OCI-LY7 (cell line): Measurements from ENCODE around the gene RAB8B. TPM values are rescaled to one million over a fixed set of nuclear protein-coding genes. Genes with fewer than 3 reads are reported as not detected.

Source experiments
- BruUV-seq: library from RNA; stranded (reverse); fragments of 400-500 nt; replicated peaks from 2 replicates; lab custom pipeline; 2021; lab: Mats Ljungman, UMichigan
- CTCF ChIA-PET: fragments of 300-600 bp; sonication (Branson Sonifier 250); formaldehyde crosslinking; loops from one replicate; lab custom pipeline; 2022; ENCODE audit warnings: antibody characterized with exemption; ENCODE audit not compliant: unreplicated experiment; lab: Charles Lee
- POLR2A ChIA-PET: fragments of 300-600 bp; sonication (Branson Sonifier 250); formaldehyde crosslinking; loops from one replicate; lab custom pipeline; 2022; ENCODE audit warnings: antibody characterized with exemption; lab: Charles Lee
- DNase-seq: peaks from one replicate; pipeline ENCODE4 v3.0.0-alpha.2; 2015; ENCODE audit warnings: low spot score
- H2AFZ ChIP-seq: fragments of 200-600 bp; sonication (generic), shearing (Covaris generic); 2 replicates; pipeline ENCODE4 v1.6.1; 2014; ENCODE audit warnings: mild to moderate bottlenecking, antibody characterized with exemption, low read length, moderate library complexity
- H3K27ac ChIP-seq: fragments of 200-600 bp; sonication (generic); 2 replicates; pipeline ENCODE4 v1.5.1; 2014; ENCODE audit warnings: mixed run types, low read depth, mild to moderate bottlenecking, moderate library complexity, low read length, inconsistent platforms; ENCODE audit not compliant: poor library complexity, severe bottlenecking
- H3K36me3 ChIP-seq: fragments of 200-600 bp; sonication (generic); 2 replicates; pipeline ENCODE4 v1.6.1; 2014; ENCODE audit warnings: mild to moderate bottlenecking, antibody characterized with exemption, low read length, moderate library complexity, mixed read lengths; ENCODE audit not compliant: insufficient read depth
- H3K4me1 ChIP-seq: fragments of 200-600 bp; sonication (generic); 2 replicates; pipeline ENCODE4 v1.5.1; 2014; ENCODE audit warnings: mild to moderate bottlenecking, low read length; ENCODE audit not compliant: insufficient read depth, poor library complexity, severe bottlenecking
- H3K4me2 ChIP-seq: fragments of 200-600 bp; sonication (generic); 2 replicates; pipeline ENCODE4 v1.6.1; 2014; ENCODE audit warnings: mild to moderate bottlenecking, low read length
- H3K4me3 ChIP-seq: fragments of 200-600 bp; sonication (generic); 2 replicates; pipeline ENCODE4 v1.5.1; 2014; ENCODE audit warnings: mild to moderate bottlenecking, low read depth, low read length; ENCODE audit not compliant: poor library complexity, severe bottlenecking
- H3K79me2 ChIP-seq: fragments of 200-600 bp; sonication (generic); 2 replicates; pipeline ENCODE4 v1.6.1; 2016; ENCODE audit warnings: low read depth, mild to moderate bottlenecking, low read length, moderate library complexity, mixed read lengths; ENCODE audit not compliant: insufficient read depth
- H3K9me2 ChIP-seq: fragments of 200-600 bp; sonication (generic); 2 replicates; pipeline ENCODE4 v1.6.1; 2016; ENCODE audit warnings: mild to moderate bottlenecking, low read length, mixed read lengths; ENCODE audit not compliant: insufficient read depth
- H3K9me3 ChIP-seq: fragments of 200-600 bp; sonication (generic); 2 replicates; pipeline ENCODE4 v1.6.1; 2014; ENCODE audit warnings: mild to moderate bottlenecking, mixed run types, low read length, mixed read lengths
- H4K20me1 ChIP-seq: fragments of 200-600 bp; sonication (generic); 2 replicates; pipeline ENCODE4 v1.6.1; 2014; ENCODE audit warnings: mild to moderate bottlenecking, antibody characterized with exemption, low read length, moderate library complexity, mixed read lengths; ENCODE audit not compliant: insufficient read depth
- EZH2phosphoT487 ChIP-seq: fragments of 200-600 bp; sonication (generic); IDR thresholded peaks from 2 replicates; pipeline ENCODE4 v1.6.1; 2018; ENCODE audit warnings: low read depth, borderline replicate concordance, mild to moderate bottlenecking, mixed run types, antibody characterized with exemption, low read length, moderate library complexity, mixed read lengths
- intact Hi-C: fragments of 100-400 bp; cut with micrococcal nuclease; formaldehyde crosslinking; loops from one replicate; pipeline ENCODE4 v1.10.0; 2022; ENCODE audit not compliant: unreplicated experiment
- total RNA-seq, 2 experiments: library from RNA; depleted of rRNA in 1 of 2; stranded (reverse); fragments of >200 nt in 1 of 2; shearing (Covaris generic) in 1 of 2; gene quantifications; 2 replicates each; pipeline ENCODE4 v1.2.3, GENCODE V29; 2014 to 2022
- TF ChIP-seq, protein P1 (sequence below): fragments of 200-600 bp; sonication (generic); conservative IDR thresholded peaks from 2 replicates; pipeline ENCODE4 v1.5.1; 2014; ENCODE audit warnings: mild to moderate bottlenecking, antibody characterized with exemption, low read length, moderate library complexity, mixed read lengths

The RAB8B gene
- total RNA-seq, 2 experiments from 2014 or later, result 4.9 to 18.6 TPM

GRCh38 chr15:63225381-63225780, 36.0 kb downstream of the RAB8B start:
- intact Hi-C loops, result no loop called here
- ChIA-PET POLR2A (interaction anchor here (0.6 kb wide), 1 partner anchor 42 kb away, joined by 3 read pairs; no protein-coding TSS in a partner anchor), CTCF (no interaction called here)
- no peaks in the 10 kb centered on the region for H3K9me3 ChIP-seq
- H4K20me1 ChIP-seq, result no peaks in the 10 kb centered on the region
- no peaks in the 10 kb centered on the region for H3K79me2 ChIP-seq
- DNase-seq, result no peak
- BruUV-seq, result no TSS peak
- peaks cover 6% of the 10 kb centered on the region for H3K36me3 ChIP-seq
- no peak overlapping the region for H2AFZ ChIP-seq
- no peaks in the 10 kb centered on the region for H3K9me2 ChIP-seq
- no peak overlapping the region for H3K27ac ChIP-seq
- no peak overlapping the region for H3K4me2 ChIP-seq
- TF ChIP-seq EZH2phosphoT487, result no peak
- TF ChIP-seq, protein P1, sequence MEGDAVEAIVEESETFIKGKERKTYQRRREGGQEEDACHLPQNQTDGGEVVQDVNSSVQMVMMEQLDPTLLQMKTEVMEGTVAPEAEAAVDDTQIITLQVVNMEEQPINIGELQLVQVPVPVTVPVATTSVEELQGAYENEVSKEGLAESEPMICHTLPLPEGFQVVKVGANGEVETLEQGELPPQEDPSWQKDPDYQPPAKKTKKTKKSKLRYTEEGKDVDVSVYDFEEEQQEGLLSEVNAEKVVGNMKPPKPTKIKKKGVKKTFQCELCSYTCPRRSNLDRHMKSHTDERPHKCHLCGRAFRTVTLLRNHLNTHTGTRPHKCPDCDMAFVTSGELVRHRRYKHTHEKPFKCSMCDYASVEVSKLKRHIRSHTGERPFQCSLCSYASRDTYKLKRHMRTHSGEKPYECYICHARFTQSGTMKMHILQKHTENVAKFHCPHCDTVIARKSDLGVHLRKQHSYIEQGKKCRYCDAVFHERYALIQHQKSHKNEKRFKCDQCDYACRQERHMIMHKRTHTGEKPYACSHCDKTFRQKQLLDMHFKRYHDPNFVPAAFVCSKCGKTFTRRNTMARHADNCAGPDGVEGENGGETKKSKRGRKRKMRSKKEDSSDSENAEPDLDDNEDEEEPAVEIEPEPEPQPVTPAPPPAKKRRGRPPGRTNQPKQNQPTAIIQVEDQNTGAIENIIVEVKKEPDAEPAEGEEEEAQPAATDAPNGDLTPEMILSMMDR, result no peak
- no peak overlapping the region for H3K4me3 ChIP-seq
- no peaks in the 10 kb centered on the region for H3K4me1 ChIP-seq

GRCh38 chr15:63226155-63226883, 36.9 kb downstream of the RAB8B start:
- Histone ChIP-seq H4K20me1 (no peaks in the 10 kb centered on the region), H3K4me2 (no peak overlapping the region), H2AFZ (no peak overlapping the region), H3K4me1 (no peaks in the 10 kb centered on the region), H3K4me3 (no peak overlapping the region), H3K9me3 (no peaks in the 10 kb centered on the region), H3K27ac (no peak overlapping the region), H3K79me2 (no peaks in the 10 kb centered on the region), H3K9me2 (no peaks in the 10 kb centered on the region), H3K36me3 (peaks cover 6% of the 10 kb centered on the region)
- no TSS peak for BruUV-seq
- TF ChIP-seq, protein P1, result no peak
- no peak for TF ChIP-seq EZH2phosphoT487
- ChIA-PET CTCF (interaction anchor here (0.6 kb wide), 1 partner anchor 54 kb away, joined by 3 read pairs; no protein-coding TSS in a partner anchor), POLR2A (no interaction called here)
- DNase-seq, result no peak
- intact Hi-C loops, result no loop called here

- TF ChIP-seq, protein P1, result no peak
- TF ChIP-seq EZH2phosphoT487, result no peak
- no TSS peak for BruUV-seq
- peaks cover 6% of the 10 kb centered on the region; the same call in 1 of the 2 replicates for H3K36me3 ChIP-seq
- H3K9me2 ChIP-seq, result no peaks in the 10 kb centered on the region
- no peaks in the 10 kb centered on the region for H3K9me3 ChIP-seq
- ChIA-PET POLR2A (no interaction called here), CTCF (interaction anchor here (0.6 kb wide), 1 partner anchor 55 kb away, joined by 3 read pairs; no protein-coding TSS in a partner anchor)
- no peak overlapping the region for H3K27ac ChIP-seq
- intact Hi-C loops, result no loop called here
- no peak overlapping the region for H3K4me3 ChIP-seq
- H3K4me1 ChIP-seq, result peaks cover 6% of the 10 kb centered on the region
- no peak for DNase-seq
- H4K20me1 ChIP-seq, result no peaks in the 10 kb centered on the region
- no peak overlapping the region for H3K4me2 ChIP-seq
- H2AFZ ChIP-seq, result no peak overlapping the region
- H3K79me2 ChIP-seq, result no peaks in the 10 kb centered on the region
These were observed 37.6 kb downstream of the RAB8B start for GRCh38 chr15:63226966-63227401.
